Smooth muscle cell (in vitro differentiated cells): ENCODE results near the gene PAK5. TPM values are rescaled to one million over a fixed set of nuclear protein-coding genes. Genes with fewer than 3 reads are reported as not detected.

ENCODE experiments used
- DNase-seq: peaks from one replicate; lab custom pipeline; 2025; ENCODE audit not compliant: unreplicated experiment; lab: John Stamatoyannopoulos, UW
- H2AFZ ChIP-seq: fragments of 200-600 bp; sonication (generic); 2 replicates; pipeline ENCODE4 v1.6.0; 2016; ENCODE audit warnings: antibody characterized with exemption, low read depth, mild to moderate bottlenecking
- H3F3A ChIP-seq: fragments of 200-600 bp; sonication (generic); 2 replicates; pipeline ENCODE4 v1.6.0; 2017; ENCODE audit warnings: antibody characterized with exemption, low read depth
- H3K27ac ChIP-seq: fragments of 200-600 bp; sonication (generic); 2 replicates; pipeline ENCODE4 v1.5.1; 2016; ENCODE audit warnings: low read depth, mild to moderate bottlenecking
- H3K27me3 ChIP-seq: fragments of 200-600 bp; sonication (generic); 2 replicates; pipeline ENCODE4 v1.6.1; 2016; ENCODE audit warnings: low read depth, mild to moderate bottlenecking
- H3K36me3 ChIP-seq: fragments of 200-600 bp; sonication (generic); 2 replicates; pipeline ENCODE4 v1.5.1; 2016; ENCODE audit warnings: low read depth
- H3K4me1 ChIP-seq: fragments of 200-600 bp; sonication (generic); 2 replicates; pipeline ENCODE4 v1.5.1; 2016; ENCODE audit warnings: low read depth
- H3K4me2 ChIP-seq: fragments of 200-600 bp; sonication (generic); 2 replicates; pipeline ENCODE4 v1.6.0; 2016; ENCODE audit warnings: mild to moderate bottlenecking
- H3K4me3 ChIP-seq: fragments of 200-600 bp; sonication (generic); 2 replicates; pipeline ENCODE4 v1.5.1; 2016; ENCODE audit warnings: mild to moderate bottlenecking
- H3K79me2 ChIP-seq: fragments of 200-600 bp; sonication (generic); 2 replicates; pipeline ENCODE4 v1.6.0; 2016; ENCODE audit warnings: low read depth, mild to moderate bottlenecking
- H3K9ac ChIP-seq: fragments of 200-600 bp; sonication (generic); 2 replicates; pipeline ENCODE4 v1.6.0; 2016; ENCODE audit warnings: low read depth
- H3K9me3 ChIP-seq: fragments of 200-600 bp; sonication (generic); replicated peaks from 2 replicates; pipeline ENCODE4 v1.5.1; 2016; ENCODE audit warnings: low read depth
- H4K20me1 ChIP-seq: fragments of 200-600 bp; sonication (generic); 2 replicates; pipeline ENCODE4 v1.6.0; 2016; ENCODE audit warnings: low read depth
- CTCF ChIP-seq: fragments of 200-600 bp; sonication (generic); IDR thresholded peaks from 2 replicates; pipeline ENCODE4 v1.5.1; 2017; ENCODE audit warnings: borderline replicate concordance, mild to moderate bottlenecking, antibody characterized with exemption; ENCODE audit not compliant: insufficient read depth, poor library complexity, severe bottlenecking
- WGBS: methylation state at CpG from one replicate; pipeline ENCODE4 v1.1.7; 2016; ENCODE audit warnings: low lambda C conversion rate; 5-methylcytosine and 5-hydroxymethylcytosine counted together
- polyA plus RNA-seq: library from polyadenylated mRNA; unstranded; fragments of >200 nt; fragmentation: Nextera tagmentation; extraction: Ambion mirVana; gene quantifications from 2 replicates; pipeline ENCODE4 v1.2.1, GENCODE V29; 2016
- total RNA-seq: library from RNA; depleted of rRNA; stranded (reverse); fragments of >200 nt; gene quantifications from 2 replicates; pipeline ENCODE4 v1.2.3, GENCODE V29; 2014

The PAK5 gene
- total and polyA plus RNA-seq, 2 experiments from 2014 or later: 0.13 TPM; not detected in 1

- Histone ChIP-seq H3K4me1 (no peaks in the 10 kb centered on the region), H3K36me3 (no peaks in the 10 kb centered on the region), H3K9ac (no peak overlapping the region), H3K27me3 (no peaks in the 10 kb centered on the region), H3K79me2 (no peaks in the 10 kb centered on the region), H3F3A (no peaks in the 10 kb centered on the region), H3K4me2 (no peak overlapping the region), H3K27ac (no peak overlapping the region), H3K9me3 (no peaks in the 10 kb centered on the region), H3K4me3 (no peak overlapping the region), H2AFZ (no peak overlapping the region), H4K20me1 (no peaks in the 10 kb centered on the region)
- DNase-seq: no peak
- WGBS: 71% methylated on average over 6 of the region's 6 CpGs
- TF ChIP-seq CTCF: no peak
Measured at GRCh38 chr20:9867196-9867980, 28.5 kb upstream of the PAK5 start.

GRCh38 chr20:9852566-9852965, 13.7 kb upstream of the PAK5 start:
- H3F3A ChIP-seq: no peaks in the 10 kb centered on the region
- no peak for TF ChIP-seq CTCF
- no peaks in the 10 kb centered on the region for H3K79me2 ChIP-seq
- no peak overlapping the region for H3K4me2 ChIP-seq
- no peak overlapping the region for H2AFZ ChIP-seq
- H3K27me3 ChIP-seq: peaks cover 9% of the 10 kb centered on the region
- no peak for DNase-seq
- H3K9ac ChIP-seq: no peak overlapping the region
- 92% methylated on average over 2 of the region's 2 CpGs for WGBS
- no peaks in the 10 kb centered on the region for H3K9me3 ChIP-seq
- no peak overlapping the region for H3K27ac ChIP-seq
- no peaks in the 10 kb centered on the region for H3K36me3 ChIP-seq
- no peaks in the 10 kb centered on the region for H4K20me1 ChIP-seq
- no peaks in the 10 kb centered on the region for H3K4me1 ChIP-seq
- no peak overlapping the region for H3K4me3 ChIP-seq

DNA sequence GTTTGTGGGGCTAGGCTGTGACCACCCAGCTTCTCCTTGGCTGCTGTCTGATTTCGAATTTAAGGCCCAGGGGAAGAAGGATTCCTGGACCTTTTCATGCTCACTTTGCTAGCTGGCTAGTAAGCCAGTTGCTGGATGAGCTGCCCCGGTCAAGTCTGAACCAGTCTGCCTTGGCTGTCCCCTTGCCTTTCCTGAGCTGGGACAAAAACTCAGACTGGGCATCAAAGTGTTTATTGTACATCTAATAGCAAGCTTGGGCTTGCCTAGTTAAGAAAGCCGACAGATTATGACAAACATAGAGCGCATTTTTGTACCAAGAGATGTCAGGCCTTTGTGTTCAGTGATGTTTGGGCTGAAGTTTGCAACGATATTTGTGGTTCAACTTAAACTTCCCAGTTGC, 750 bp upstream of the PAK5 start:
- no peak for TF ChIP-seq CTCF
- 92% methylated on average over 5 of the region's 5 CpGs for WGBS
- Histone ChIP-seq H3K4me2 (peak overlapping the region; percentile 94), H3K9me3 (no peaks in the 10 kb centered on the region), H3K27ac (no peak overlapping the region), H3K4me3 (no peak overlapping the region), H2AFZ (no peak overlapping the region), H4K20me1 (no peaks in the 10 kb centered on the region), H3K36me3 (no peaks in the 10 kb centered on the region), H3K4me1 (peaks cover 5% of the 10 kb centered on the region), H3K79me2 (no peaks in the 10 kb centered on the region), H3K9ac (no peak overlapping the region), H3F3A (no peaks in the 10 kb centered on the region), H3K27me3 (peaks cover 38% of the 10 kb centered on the region)
- no peak for DNase-seq

GRCh38 chr20:9838035-9838377, 870 bp downstream of the PAK5 start:
- no peak for TF ChIP-seq CTCF
- DNase-seq: no peak
- Histone ChIP-seq H3K4me1 (peaks cover 5% of the 10 kb centered on the region), H3K4me3 (peak overlapping the region; percentile 47), H3K79me2 (no peaks in the 10 kb centered on the region), H3K27ac (no peak overlapping the region), H3K27me3 (peaks cover 46% of the 10 kb centered on the region), H2AFZ (no peak overlapping the region), H3K9me3 (no peaks in the 10 kb centered on the region), H4K20me1 (no peaks in the 10 kb centered on the region), H3K4me2 (peak overlapping the region; percentile 94), H3K36me3 (no peaks in the 10 kb centered on the region), H3K9ac (no peak overlapping the region), H3F3A (no peaks in the 10 kb centered on the region)
- 19% methylated on average over 14 of the region's 14 CpGs for WGBS
